Measurements from ENCODE around the gene CSE1L.
"Not testable (repeated sequence)": the region's sequence is repeated elsewhere in the genome, so short reads cannot be mapped to it uniquely, and the experiment has no call there.

CSE1L gene

DNA sequence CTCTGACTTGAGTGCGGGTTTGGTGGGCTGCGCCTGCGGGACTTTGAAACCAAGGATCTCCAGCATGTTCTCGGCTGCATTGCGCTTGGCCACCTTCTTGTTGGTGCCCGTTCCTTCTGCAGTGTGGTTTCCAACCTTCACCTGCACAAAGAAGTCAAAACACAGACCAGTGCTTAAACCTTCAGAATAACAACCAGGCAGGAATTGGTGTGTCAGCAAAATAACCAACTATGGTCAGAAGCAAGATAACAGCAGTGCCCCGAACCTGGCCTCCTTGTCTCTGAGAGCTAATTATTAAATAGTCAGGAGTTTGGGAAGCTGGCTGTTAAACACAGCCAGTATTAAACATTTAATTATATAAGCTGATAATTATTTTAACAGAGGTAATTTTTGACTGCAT lies 73.9 kb downstream of the CSE1L start:
- no peak overlapping the region for H3K4me3 ChIP-seq
- no peaks in the 10 kb centered on the region for H3K4me1 ChIP-seq
- no peak for DNase-seq (ENCODE audit: low spot score in 2 of 2)
- H3K9me3 ChIP-seq = no peaks in the 10 kb centered on the region
- peaks cover 76% of the 10 kb centered on the region for H3K36me3 ChIP-seq (replicated peaks)
- in situ Hi-C loops (cut with MboI; ENCODE audit: low sequenced_read_pairs) = no loop called here
- no peaks in the 10 kb centered on the region for H3K27me3 ChIP-seq (ENCODE audit: low read depth)

DNA sequence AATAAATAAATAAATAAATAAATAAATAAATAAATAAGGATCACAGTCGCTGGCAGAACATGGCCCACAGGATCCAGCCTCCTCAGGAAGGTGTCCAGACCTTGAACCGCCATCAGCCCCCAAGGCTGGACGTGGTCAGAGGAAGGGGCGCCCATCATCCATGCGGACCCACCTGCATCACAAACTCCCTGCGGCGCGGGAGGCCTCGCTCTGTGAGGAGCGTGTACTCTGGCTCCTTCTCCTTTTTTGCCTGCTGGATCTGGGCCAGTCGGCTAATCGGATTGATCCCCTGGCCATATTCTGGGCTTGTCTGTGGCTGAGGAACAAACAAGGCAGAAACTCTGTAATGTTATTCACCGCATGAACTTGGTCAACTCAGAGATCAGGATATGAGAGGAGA lies 76.8 kb downstream of the CSE1L start:
- DNase-seq (ENCODE audit: low spot score in 2 of 2) = no peak
- H3K36me3 ChIP-seq (replicated peaks) = peaks cover 54% of the 10 kb centered on the region

DNA sequence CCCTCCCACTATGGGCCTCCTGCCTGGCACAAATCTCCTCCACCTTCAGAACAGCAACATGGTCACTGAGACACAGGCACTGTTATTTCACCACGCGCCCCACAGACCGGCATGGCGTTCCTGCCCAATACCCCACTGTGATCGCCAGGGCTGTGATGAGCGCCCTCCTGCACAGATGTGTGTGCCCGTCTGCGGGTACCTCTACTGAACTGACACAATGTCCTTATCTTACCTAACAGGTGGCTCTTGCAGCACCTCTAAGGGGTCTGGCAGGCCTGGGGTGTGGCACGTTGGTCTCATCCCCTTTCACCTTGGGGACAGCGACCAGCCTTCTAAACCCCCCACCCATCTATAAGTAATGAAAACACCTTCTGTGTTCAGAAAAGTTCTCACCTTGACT lies 77.9 kb downstream of the CSE1L start:
- no peaks in the 10 kb centered on the region for H3K27me3 ChIP-seq (ENCODE audit: low read depth)
- H3K36me3 ChIP-seq (replicated peaks) = peaks cover 49% of the 10 kb centered on the region
- no peak overlapping the region for H3K4me3 ChIP-seq
- no peak for DNase-seq (ENCODE audit: low spot score in 2 of 2)
- in situ Hi-C loops (cut with MboI; ENCODE audit: low sequenced_read_pairs) = no loop called here
- no peaks in the 10 kb centered on the region for H3K9me3 ChIP-seq
- no peaks in the 10 kb centered on the region for H3K4me1 ChIP-seq

More for the DNA sequence above, 76.8 kb downstream of the CSE1L start:
- in situ Hi-C loops (cut with MboI; ENCODE audit: low sequenced_read_pairs) = no loop called here
- Histone ChIP-seq H3K9me3 (no peaks in the 10 kb centered on the region), H3K4me3 (no peak overlapping the region), H3K4me1 (no peaks in the 10 kb centered on the region), H3K27me3 (ENCODE audit: low read depth) (no peaks in the 10 kb centered on the region)

DNA sequence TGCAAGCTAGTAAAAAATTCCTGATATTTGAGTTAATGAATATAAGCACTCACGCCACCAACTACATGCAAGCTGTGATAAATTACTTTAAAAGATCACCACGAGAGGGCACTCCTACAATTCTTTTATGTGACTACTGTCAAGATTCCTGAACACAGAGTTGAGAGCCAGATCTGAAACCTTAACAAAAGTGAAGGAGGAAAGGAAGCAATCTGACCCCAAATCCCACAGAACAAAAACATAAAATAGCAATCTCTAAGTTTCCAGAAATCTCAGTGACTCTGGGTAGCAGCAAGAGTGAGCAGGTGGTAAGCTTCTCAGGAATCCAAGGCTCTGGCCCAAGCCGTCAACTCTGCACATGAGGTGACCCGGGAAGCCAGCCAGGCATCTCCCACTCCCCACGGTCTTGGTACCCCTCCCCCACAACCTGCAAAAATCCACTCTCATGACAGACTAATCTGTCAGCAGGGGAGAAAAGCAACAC lies 86.9 kb downstream of the CSE1L start:
- Histone ChIP-seq H3K4me3 (no peak overlapping the region), H3K4me1 (no peaks in the 10 kb centered on the region), H3K9me3 (no peaks in the 10 kb centered on the region), H3K36me3 (replicated peaks) (peaks cover 9% of the 10 kb centered on the region), H3K27me3 (ENCODE audit: low read depth) (no peaks in the 10 kb centered on the region)
- DNase-seq (ENCODE audit: low spot score in 2 of 2) = peak; percentile 53 to 71
- in situ Hi-C loops (cut with MboI; ENCODE audit: low sequenced_read_pairs) = loop anchor here (5.0 kb wide), 1 partner anchor 84 kb away; the partner anchor contains the start of gene DDX27

DNA sequence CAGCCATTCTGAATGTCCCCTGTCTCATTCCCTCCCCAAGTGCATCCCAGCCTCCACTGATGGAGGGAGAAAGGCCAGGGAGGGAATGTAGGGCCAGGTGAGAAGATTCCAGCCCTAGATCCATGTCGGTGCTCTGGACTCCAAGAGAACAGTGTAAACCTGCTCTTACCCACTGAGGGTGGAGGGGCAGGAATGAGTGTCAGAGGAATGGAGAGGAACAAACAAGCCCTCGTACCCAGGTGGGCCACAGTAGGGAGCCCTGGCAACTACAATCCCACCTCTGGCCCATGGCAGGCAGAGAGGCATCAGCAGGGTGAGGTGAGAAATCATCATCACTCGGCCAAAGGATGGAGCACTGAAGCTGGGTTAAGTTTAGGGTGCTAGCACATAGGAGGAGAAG lies 87.5 kb downstream of the CSE1L start:
- peaks cover 6% of the 10 kb centered on the region for H3K36me3 ChIP-seq (replicated peaks)
- no peaks in the 10 kb centered on the region for H3K27me3 ChIP-seq (ENCODE audit: low read depth)
- DNase-seq (ENCODE audit: low spot score in 2 of 2) = no peak
- in situ Hi-C loops (cut with MboI; ENCODE audit: low sequenced_read_pairs) = loop anchor here (5.0 kb wide), 1 partner anchor 84 kb away; the partner anchor contains the start of gene DDX27
- H3K4me3 ChIP-seq = no peak overlapping the region
- no peaks in the 10 kb centered on the region for H3K4me1 ChIP-seq
- no peaks in the 10 kb centered on the region for H3K9me3 ChIP-seq

DNA sequence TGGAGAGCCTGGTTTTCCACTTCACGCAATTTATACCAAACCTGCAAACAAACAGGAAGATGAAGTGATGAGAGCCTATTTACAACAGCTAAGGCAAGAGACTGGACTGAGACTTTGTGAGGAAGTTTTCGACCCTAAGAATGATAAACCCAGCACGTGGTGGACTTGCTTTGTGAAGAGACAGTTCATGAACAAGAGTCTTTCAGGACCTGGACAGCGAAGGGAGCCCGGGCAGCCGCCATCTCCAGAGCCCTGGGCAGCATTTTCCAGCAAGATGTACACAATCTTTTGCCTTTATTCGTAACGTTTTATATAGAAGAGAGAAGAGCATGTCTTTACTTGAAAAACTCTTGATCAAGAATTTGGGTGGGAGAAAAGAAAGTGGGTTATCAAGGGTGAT lies 88.7 kb downstream of the CSE1L start:
- not testable (repeated sequence) for H3K4me3 ChIP-seq; H3K9me3 ChIP-seq; DNase-seq (ENCODE audit: low spot score in 2 of 2); H3K4me1 ChIP-seq; H3K27me3 ChIP-seq (ENCODE audit: low read depth); H3K36me3 ChIP-seq (replicated peaks)
- in situ Hi-C loops (cut with MboI; ENCODE audit: low sequenced_read_pairs) = loop anchor here (5.0 kb wide), 1 partner anchor 83 kb away; the partner anchor contains the start of gene DDX27

DNA sequence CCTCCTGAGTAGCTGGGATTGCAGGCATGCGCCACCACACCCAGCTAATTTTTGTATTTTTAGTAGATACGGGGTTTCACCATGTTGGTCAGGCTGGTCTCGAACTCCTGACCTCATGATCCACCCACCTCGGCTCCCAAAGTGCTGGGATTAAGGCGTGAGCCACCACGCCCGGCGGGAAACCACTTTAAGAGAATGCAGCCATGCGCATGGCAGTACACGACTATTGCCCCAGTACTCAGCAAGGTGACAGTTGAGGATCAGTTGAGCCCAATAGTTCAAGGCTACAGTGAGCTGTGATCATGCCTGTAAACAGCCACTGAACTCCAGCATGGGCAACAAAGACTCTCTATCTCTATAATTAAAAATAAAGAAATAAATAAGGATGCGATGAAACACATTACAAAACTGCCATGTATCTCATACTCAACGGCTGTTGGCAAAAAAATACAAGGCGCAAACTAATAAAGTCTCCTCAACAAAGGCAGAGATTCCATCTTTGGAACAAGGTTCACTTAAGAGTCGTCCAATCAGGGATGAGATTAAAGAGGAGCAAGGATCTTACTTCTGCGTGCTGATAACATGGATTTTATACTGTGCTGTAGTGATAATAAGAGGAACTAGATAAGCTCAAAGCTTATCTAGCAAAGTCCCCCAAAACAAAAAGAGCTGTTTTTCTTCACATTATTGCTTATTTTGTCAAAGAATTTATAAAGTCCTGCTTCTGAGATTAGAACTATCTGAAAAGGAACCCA lies 90.9 kb downstream of the CSE1L start:
- DNase-seq (ENCODE audit: low spot score in 2 of 2) = no peak
- Histone ChIP-seq H3K9me3 (no peaks in the 10 kb centered on the region), H3K27me3 (ENCODE audit: low read depth) (no peaks in the 10 kb centered on the region), H3K4me3 (no peak overlapping the region), H3K4me1 (no peaks in the 10 kb centered on the region), H3K36me3 (replicated peaks) (peaks cover 5% of the 10 kb centered on the region)
- in situ Hi-C loops (cut with MboI; ENCODE audit: low sequenced_read_pairs) = no loop called here

DNA sequence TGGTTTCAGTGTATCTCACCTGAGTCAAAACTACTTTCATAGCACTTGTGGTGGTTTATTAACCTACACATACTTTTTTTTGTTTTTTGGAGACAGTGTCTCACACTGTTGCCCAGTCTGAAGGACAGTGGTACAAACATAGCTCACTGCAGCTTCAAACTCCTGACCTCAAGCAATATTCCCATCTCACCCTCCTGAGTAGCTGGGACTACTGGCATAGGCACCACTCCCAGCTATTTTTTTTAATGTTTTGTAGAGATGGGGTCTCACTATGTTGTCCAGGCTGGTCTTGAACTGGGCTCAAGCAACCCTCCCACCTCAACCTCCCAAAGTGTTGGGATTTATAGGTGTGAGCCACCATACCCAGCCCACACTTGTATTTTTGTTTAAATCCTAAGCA lies 92.3 kb downstream of the CSE1L start:
- Histone ChIP-seq H3K4me3 (no peak overlapping the region), H3K4me1 (no peaks in the 10 kb centered on the region), H3K36me3 (replicated peaks) (no peaks in the 10 kb centered on the region; the same call in none of the 2 replicates), H3K9me3 (no peaks in the 10 kb centered on the region), H3K27me3 (ENCODE audit: low read depth) (no peaks in the 10 kb centered on the region)
- in situ Hi-C loops (cut with MboI; ENCODE audit: low sequenced_read_pairs) = no loop called here
- no peak for DNase-seq (ENCODE audit: low spot score in 2 of 2)

DNA sequence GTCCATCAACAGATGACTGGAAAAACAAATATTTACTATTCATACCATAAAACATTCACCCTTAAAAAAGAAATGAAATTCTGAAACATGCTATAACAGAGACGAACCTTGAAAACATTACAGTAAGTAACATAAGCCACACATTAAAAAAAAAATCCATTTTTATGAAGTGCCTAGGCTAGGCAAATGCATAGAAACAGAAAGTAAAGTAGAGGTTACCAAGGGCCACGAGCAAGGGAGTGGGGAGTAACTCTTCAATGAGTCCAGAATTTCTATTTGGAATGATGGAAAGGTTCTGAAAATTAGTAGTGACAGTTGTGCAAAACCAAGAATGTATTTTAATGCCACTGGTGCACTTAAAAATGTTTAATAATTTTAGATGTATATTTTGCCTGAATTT lies 94.3 kb downstream of the CSE1L start:
- DNase-seq (ENCODE audit: low spot score in 2 of 2) = no peak
- H3K9me3 ChIP-seq = no peaks in the 10 kb centered on the region
- H3K36me3 ChIP-seq (replicated peaks) = peaks cover 14% of the 10 kb centered on the region
- no peaks in the 10 kb centered on the region for H3K27me3 ChIP-seq (ENCODE audit: low read depth)
- no peaks in the 10 kb centered on the region for H3K4me1 ChIP-seq
- in situ Hi-C loops (cut with MboI; ENCODE audit: low sequenced_read_pairs) = no loop called here
- no peak overlapping the region for H3K4me3 ChIP-seq

DNA sequence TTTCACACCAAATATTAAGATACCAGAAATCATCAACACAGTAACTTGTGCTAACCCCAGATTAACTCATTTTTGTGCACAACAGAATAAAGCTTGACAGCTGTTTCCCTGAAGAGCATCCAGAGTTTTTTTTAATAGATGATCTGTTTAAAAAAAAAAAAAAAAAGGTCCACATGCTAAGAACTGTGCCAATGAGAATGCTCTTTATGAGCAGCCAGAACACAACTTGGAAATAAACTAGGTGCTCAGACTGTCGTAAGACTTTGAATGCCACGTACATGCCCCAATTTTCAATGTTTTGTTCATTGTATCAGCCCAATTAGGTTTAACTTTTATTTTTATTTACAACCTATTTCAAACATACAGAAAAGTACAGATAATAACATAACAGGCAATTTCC lies 94.7 kb downstream of the CSE1L start:
- in situ Hi-C loops (cut with MboI; ENCODE audit: low sequenced_read_pairs) = no loop called here
- Histone ChIP-seq H3K36me3 (replicated peaks) (peaks cover 14% of the 10 kb centered on the region), H3K4me3 (no peak overlapping the region), H3K4me1 (no peaks in the 10 kb centered on the region), H3K27me3 (ENCODE audit: low read depth) (no peaks in the 10 kb centered on the region), H3K9me3 (no peaks in the 10 kb centered on the region)
- no peak for DNase-seq (ENCODE audit: low spot score in 2 of 2)
